ENCODE measurements around the gene SPI1.
"Not testable (repeated sequence)": the region's sequence is repeated elsewhere in the genome, so short reads cannot be mapped to it uniquely, and the experiment has no call there.

The SPI1 gene

DNA sequence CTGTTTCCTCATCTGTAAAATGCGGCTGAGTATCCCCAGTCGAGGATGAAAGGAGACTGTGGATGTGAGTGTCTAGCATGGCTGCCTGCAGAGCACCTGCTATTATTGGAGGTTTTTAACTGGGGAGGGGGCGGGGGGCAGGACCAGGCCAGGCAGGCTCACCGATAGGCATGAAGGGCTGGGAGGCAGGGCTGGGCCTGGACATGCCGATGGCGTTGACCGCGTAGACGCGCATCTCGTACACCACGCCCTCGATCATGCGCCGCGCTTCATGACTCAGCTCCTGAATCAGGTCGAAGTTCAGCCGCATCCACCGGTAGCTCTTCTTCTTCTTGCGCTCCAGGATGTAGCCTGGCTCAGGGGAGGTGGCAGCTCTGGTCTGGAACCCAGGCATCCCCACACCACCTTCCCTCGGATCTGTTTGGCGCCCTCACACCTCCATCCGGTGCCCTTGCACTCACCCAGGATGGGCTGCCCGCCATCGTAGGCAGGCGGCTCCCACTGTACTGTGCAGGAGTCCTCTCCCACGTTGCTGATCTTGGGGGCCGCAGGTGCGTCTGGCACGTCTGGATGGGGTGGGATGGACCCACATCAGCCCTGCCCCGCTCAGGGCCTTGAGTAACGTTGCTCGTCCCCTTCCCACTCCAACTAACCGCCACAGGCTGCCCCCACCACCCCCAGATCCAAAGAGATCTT is 41.0 kb downstream of the SPI1 start:
- no peak for DNase-seq

DNA sequence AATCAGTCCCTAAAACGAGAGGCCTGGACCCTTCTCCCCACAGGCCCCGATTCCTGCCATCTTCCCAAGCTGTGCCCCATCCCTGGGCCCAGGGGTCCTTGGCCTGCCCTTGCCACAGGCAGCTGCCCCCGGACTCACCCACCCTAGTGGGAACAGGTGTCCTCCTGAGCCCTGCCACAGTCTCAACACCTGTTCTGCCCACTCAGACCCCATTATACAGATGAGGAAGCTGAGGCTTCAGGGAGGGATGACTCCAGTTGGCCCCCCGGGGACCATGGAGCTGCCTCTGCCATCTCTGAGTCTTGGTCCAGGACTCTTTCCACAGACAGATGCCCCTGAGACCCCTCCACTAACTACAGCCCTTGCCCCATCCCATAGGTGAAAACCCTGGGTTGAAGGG is 41.8 kb downstream of the SPI1 start:
- DNase-seq = no peak

DNA sequence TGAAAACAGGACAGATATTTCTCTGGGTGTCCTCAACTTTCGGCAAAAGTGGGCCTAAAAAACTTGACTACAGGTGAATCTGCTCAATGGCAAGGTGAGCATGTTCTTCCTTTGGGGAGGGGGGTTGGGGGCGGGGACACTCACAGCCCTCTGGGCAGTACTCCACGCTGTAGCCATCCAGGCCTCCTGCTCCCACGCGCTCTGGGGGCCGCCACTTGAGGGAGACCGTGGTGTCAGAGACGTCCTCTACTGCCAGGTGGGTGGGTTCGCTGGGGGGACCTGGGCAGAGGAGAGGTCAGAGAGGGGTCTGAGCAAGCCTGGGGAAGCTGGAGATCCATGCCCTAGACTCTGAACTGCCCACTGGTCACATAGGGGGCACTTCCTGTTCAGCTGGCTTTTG is 42.6 kb downstream of the SPI1 start:
- DNase-seq = no peak

DNA sequence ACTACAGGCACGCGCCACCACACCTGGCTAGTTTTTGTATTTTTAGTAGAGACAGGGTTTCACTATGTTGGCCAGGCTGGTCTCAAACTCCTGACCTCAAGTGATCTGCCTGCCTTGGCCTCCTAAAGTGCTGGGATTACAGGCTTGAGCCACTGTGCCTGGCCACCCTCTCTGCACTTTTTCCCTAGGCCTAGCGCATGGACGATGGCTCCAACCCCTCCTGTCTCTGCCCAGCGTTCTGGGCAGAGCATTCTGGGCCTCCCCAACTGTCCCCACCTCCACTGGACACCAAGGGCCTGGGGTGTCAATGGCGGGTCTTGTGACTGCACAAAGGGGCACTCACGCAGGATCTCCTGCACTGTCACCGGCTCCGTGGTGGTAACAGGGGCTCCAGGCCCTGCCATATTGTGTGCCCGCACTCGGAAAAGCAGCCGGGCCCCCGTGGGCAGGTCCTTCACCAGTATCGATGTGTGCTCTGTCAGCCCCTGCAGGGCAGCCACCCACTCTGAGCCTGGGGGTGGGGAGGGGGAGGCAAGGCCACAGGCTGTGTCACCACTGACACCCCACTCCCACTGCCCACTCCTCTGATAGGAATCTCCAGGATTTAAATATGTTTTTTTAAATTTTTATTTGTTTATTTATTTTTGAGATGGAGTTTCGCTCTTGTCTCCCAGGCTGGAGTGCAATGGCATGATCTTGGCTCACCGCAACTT is 43.5 kb downstream of the SPI1 start:
- DNase-seq = not testable (repeated sequence)

DNA sequence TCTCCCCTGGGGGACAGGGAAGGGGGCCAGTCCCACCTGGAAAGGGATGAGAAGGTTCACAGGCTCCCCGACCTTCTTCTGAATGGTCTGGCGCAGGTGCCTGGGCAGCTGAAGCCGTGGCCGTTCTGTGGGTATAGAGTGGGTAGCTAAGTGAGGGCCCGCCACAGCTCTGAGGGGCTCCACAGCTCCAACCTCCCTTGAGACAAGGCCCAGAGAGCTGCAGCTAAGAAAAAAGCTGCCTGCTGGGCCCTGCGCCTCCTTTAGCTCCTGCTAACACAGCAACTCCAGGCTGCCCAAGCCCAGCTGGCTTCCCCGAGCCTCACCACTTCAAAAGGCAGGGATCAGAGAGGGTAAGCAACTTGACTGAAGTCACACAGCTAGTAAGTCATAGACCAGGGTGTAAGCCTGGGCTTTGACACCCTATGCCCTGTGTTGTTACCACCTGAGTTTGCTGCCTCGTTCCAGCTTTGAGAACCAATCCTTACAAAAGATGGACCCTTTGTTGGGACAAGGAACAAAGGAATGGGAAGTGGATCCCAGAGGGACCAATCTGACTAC is 44.4 kb downstream of the SPI1 start:
- DNase-seq = no peak

DNA sequence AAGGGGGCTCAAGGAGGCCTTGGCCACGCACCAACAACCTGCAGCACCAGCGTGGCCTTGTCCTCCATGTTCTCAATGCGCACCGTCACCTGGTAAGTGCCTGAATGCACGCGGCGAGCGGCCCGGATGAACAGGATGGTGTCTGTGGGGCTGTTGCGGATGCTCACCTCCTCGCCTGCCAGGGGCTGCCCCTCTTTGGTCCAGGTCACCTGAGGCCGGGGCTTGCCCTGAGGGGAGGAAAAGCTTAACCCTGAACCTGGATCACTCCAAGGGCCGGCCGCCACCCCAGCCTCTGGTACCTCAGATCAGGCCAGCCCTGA is 44.9 kb downstream of the SPI1 start:
- DNase-seq = no peak

DNA sequence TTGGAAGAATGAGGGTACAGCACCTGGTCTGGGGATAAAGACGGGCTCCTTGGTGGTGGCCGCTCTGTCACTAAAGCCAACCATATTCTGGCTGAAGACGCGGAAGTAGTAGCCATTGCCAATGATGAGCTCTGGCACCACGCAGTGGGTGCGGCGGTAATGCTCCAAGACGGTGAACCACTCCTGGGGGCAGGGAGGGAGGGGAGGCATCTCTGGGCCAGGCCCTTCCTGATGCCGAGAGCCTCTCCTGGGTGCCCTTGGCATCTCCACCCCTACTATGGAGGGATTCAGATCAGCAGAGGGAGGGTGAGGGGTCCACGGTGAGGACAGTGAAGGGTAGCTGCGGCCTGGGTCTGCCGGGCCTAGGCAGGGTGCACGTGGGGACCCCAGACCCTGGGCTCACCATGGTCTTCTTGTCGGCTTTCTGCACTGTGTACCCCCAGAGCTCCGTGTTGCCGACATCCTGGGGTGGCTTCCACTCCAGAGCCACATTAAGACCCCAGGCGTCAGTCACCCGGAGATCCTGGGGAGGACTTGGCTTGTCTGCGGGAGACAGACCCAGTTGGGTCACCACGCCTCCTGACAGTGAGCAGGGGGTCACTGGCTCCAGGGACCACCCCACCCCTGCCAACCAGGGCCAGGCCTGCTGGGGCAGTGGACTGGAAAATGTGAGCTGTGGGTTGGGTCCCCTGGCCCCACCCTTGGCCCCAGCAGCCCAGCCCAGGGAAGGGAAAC is 45.4 kb downstream of the SPI1 start:
- DNase-seq = no peak

DNA sequence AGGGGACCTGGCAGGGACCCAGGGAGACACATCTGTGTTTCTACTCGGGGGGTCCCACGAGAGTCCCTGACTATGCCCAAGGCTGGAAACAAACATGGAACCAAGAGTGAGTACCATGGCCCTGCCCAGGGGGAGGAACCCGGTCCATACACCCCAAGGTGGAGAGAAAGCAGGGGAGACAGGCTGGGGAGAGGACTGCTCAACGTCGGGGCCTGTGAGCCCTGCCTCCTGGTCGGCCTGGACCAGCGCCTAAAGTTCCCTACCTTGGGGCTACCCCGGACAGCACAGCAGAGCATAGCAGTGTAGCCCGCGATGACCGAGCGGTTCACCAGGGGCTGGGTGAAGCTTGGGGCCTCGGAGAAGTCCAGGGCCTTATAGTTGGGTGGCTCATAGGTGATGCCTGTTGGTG is 46.0 kb downstream of the SPI1 start:
- DNase-seq = no peak

DNA sequence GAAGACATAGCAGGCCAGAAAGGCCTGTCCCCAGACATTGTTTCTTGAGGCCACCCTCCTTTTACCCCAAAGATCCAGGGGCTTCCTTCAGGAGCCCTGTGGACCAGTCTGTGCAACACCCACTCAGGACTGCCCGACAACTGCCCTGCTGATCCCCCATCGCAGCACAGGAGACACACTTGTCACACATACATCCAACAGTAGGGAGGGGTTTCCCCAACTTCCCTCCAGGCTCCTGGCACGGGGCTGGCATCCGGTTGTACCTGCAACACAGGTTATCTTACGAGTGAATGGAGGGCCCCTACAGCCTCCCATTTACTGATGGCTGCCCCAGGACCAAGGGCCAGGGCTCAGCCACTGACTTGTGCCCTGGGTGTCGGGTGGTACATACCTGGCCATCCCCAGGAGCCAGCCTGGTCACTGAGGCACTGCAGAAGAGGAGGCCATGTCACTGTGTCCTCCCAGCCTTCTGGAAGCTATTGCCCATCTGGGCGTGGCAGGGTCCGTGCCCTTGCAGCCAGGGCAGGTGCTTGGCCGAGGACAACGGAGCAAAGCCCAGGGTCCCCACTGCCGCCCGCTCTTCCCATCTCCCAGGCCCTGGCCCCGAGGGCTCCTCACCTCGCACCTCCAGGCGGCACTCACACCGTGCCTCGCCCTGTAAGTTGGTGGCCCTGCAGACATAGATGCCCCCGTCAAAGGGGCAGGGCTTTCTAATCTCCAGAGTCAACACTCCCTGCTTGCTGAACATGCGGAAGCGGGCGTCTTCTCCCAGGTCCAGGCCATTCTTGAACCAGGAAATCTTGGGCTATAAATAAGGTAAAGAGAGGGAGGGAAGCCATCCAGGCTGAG is 46.7 kb downstream of the SPI1 start:
- DNase-seq = no peak

DNA sequence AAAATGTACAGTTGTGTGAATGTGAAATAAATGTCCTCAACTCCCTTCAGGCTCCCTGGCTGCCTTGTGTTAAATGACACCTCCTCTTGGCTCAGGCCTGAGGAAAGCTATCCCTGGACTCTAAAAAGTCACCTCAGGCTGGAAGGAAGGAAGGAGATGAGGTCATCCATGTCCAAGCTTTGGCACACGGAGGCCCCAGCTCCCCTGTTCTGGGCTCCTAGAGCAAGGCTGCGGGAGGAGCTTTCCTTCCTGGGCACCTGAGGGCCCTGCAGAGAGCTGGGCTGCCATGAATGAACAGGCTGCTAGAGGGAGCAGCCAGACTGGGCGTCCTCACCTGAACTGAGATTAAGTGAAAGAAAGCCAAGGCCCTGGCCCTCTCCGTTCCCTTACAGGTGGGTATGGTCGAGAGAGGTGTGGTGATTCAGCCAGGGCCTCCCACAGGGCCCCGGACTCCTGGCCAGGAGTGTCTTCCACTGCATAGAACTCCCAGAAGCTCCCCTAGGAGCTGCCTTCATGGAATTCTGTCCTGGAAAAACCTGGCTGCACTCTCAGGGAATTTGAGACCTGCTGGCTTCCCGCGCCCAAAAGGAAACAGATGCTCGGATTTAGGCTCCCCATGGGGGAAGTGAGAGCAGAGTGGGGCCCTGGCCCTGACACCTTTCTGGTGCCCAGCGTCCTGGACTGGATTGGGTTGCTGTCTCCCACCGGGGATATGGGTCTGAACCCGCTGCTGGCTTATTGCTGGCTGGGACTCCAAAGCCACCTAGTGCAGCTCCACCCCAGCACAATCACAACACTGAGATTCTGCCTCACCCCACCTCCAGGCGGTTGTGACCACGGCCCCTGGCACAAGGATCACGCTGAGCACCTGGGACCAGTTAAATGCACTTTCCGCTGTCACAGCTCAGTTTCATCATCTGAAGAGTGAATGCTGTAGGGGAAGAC is 48.1 kb downstream of the SPI1 start:
- no peak for DNase-seq

DNA sequence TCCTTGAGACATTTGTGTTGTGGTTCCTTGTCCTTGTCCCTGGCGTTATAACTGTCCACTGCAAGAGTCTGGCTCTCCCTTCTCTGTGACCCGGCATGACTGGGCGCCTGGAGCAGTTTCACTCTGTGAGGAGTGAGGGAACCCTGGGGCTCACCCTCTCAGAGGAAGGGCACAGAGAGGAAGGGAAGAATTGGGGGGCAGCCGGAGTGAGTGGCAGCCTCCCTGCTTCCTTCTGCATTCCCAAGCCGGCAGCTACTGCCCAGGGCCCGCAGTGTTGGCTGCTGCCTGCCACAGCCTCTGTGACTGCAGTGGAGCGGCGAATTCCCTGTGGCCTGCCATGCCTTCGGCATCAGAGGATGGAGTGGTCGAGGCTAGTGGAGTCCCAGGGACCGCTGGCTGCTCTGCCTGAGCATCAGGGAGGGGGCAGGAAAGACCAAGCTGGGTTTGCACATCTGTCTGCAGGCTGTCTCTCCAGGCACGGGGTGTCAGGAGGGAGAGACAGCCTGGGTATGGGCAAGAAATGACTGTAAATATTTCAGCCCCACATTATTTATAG is 48.8 kb downstream of the SPI1 start:
- no peak for DNase-seq

DNA sequence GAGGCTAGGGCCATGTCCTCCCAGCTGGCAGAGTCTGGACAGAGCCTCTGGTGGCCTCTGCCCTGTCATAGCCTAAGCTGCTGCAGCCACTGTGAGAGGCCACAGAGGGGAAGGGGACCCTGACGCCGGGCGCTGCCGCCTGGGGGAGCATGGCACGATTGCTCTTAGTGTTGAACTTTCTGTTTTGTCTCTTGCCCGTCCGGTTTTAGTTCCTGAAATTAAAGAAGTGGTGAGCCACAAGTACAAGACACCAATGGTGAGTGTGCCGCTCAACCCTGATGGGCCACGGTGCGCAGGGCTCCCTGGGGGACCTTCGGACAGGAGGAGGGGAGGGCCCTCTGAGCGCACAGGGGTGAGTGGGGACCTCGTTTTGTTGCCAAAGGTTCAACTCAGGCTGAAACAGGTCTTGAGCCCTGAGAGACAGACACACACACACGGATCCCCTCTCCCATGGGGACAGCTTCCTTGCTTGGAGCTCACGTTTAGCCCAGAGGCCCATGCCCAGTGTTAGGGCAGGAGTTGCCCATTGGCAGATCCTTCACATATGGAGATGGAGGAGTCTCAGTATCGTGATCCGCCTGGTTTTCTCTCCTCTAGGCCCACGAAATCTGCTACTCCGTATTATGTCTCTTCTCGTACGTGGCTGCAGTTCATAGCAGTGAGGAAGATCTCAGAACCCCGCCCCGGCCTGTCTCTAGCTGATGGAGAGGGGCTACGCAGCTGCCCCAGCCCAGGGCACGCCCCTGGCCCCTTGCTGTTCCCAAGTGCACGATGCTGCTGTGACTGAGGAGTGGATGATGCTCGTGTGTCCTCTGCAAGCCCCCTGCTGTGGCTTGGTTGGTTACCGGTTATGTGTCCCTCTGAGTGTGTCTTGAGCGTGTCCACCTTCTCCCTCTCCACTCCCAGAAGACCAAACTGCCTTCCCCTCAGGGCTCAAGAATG is 49.6 kb downstream of the SPI1 start:
- DNase-seq = no peak

DNA sequence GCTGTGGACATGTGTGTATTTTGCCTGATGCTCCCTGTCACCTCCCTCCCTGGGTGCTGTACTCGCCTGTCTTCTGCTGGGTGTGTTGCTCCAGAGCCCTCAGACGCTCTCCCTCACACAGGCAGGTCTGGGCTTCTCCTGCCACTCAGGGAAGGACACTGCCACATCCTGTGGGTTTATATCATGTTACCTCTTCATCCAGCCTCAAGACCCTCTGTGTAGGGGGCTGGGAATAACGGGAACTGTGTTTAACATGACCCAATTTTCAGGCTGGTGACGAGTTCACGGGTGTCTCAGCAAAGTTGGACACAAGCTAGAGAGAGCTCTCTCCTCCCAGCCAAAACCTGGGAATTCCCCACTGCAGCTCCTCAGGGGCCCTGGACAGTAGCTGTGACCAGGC is 50.4 kb downstream of the SPI1 start:
- DNase-seq = no peak

DNA sequence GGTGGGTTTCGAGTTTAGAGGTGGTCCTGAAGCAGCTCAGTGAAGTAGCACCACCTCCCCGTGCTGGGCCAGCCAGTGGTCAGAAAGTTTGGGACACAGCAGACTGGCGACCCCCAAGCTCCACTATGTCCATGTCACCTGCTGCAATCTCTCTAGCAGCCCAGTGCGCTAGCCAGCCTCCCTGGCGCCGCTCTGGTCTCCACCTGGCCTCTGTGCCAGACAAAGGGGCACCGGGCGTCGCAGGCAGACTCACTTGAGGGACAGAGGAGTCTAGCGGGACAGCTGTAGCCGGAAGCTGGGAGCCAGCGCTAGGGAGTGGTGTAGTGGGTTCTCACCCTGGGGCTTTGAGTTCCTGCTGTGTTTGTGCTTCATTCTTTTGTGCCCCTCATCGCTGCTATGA is 51.3 kb downstream of the SPI1 start:
- DNase-seq = no peak

DNA sequence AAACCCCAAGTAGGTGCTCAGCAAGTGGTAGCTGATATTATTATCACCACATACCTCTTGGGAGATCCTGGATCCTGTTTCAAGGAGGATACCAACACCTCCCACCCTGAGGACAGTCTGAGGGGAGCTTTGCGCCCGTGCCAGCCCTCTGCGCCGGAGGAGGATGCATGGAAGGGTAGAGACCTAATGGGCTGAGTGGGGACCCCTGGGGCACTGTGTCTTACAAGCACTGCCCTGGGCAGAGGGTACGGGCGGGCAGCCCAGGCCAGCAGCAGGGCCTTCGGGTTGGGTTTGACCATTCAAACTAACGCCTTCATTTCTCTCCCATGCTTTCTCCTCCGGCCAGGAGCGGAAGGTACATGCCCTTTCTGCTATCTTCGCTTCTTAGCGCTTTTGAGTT is 52.1 kb downstream of the SPI1 start:
- DNase-seq = no peak

DNA sequence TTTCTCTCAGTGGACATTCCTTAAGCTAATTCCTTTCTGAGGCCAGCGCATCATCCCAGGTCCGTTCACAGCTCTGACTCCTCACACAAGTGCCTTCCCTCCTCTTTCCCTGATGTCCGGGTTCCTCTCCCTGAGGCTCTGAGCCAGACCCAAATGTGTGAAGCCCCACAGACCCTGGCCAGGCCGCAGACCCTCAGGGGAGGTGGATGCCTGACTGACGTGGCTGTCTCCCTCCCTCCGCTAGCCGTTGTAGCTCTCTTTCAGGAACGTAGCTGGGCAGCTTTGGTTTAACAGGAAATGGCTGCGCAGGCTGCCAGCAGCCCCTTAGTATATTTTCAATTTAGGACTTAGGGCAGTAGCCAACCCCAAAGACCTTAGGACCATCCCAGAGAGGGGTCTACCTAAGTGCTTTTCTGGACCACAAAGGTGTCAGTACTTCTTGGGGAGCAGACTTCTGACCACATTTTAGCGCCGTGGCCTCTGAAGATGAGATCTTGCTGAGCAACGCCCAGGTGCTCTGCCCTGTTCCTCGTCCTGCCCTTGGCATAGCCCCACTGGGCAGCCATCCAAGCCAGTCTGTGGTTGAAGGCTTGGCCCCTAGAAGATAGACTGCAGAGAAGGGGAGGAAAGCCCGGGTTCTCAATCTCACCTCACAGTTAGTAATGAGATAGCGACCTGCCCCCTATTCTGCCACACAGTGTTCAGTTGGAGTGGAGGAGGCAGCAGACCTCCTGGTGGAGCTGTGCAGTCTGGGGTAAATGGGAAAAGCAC is 52.9 kb downstream of the SPI1 start:
- DNase-seq = no peak

DNA sequence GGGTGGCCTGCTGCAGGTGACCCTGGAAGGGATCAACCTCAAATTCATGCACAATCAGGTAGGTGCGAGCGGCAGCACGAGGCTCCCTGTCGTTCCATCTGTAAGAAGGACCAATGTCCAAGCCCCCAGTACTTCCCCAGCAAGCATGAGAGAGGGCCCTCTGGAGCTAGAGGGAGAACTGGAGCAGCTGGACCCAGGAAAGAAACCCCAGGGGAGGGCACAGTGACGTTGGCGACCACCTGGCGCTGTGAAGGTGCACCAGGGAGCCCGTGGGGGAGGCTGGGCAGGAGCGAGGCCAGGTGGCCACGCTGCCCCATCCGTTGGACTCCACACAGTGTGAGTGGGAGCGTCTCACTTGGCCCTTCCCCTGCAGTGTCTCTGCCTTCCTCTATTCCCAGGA is 53.8 kb downstream of the SPI1 start:
- no peak for DNase-seq

DNA sequence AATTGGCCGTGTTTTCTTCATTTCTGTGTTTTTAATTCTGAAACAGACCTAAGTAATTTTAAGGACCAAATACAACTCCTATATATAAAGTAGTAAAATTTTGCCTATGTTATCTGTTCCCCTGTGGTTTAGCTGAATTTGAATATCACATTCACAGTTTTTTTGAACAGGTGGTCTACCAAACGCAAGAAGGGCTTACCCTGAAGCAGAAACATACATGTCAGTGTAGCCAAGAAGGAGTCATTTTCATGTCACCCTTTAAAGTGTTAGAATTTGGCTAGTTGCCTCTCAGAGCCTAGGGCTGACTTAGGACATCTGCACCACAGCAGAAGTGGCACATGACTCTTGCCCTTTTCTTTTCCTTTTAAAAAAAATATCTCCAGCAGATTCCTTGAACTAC is 60.2 kb downstream of the SPI1 start:
- DNase-seq = no peak

DNA sequence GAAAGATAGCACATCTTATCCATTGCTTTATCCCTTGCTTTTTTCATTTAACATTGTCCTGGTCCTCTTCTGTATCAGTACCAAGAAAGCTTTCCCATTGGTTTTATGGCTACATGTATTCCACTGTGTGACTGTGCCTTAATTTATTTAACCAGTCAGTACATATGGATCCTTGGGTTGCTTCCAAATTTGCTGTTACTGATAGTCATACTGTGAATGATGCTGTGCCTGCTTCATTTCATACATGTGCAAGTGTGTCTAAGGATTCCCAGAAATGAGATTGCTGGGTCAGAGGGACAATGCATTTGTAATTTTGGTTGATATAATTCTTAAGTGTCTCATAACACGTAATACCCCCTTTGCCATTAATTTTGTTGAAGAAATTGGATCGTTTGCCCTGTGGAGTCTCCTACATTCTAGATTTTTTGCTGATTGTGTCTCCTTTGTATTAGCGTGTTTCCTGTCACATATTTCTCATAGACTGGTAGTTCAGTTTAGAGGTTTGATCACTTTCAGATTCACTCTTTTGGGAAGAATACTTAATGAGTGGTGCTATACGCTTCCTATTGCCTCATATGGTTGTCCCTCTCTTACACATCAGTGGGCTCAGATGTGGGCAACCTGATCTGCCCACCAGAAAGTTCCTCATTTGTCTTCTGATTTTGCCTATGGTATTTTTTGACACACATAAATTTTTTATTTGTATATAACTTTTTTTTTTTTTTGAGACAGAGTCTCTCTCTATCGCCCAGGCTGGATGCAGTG is 61.1 kb downstream of the SPI1 start:
- DNase-seq = no peak

Data from NCI-H345 (cell line).